Measurements from ENCODE around the gene DLGAP1.
"Not testable (repeated sequence)": the region's sequence is repeated elsewhere in the genome, so short reads cannot be mapped to it uniquely, and the experiment has no call there.

Gene DLGAP1

DNA sequence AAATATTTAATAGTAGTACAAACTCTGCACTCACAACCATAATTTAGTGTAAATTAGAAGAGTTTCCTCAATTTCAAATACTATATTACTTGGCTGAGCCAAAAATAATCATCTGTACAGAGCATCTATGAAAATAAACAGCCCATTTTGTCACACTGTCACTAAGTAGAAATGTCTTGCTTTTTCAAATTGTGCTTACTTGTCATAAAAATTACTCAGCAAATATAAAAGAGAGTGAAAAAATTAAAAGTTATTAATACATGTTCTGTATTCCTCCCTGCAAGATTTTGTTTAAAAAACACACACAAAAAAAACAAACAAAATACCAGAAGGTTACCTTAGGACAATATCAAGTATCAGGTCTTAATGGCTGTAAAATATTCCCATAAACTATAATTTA lies 155.7 kb downstream of the DLGAP1 start:
- H3K27ac ChIP-seq = no peak overlapping the region
- TF ChIP-seq ZFX (IDR thresholded peaks at IDR 0.05; ENCODE audit: borderline replicate concordance) = no peak
- TF ChIP-seq, protein P1, sequence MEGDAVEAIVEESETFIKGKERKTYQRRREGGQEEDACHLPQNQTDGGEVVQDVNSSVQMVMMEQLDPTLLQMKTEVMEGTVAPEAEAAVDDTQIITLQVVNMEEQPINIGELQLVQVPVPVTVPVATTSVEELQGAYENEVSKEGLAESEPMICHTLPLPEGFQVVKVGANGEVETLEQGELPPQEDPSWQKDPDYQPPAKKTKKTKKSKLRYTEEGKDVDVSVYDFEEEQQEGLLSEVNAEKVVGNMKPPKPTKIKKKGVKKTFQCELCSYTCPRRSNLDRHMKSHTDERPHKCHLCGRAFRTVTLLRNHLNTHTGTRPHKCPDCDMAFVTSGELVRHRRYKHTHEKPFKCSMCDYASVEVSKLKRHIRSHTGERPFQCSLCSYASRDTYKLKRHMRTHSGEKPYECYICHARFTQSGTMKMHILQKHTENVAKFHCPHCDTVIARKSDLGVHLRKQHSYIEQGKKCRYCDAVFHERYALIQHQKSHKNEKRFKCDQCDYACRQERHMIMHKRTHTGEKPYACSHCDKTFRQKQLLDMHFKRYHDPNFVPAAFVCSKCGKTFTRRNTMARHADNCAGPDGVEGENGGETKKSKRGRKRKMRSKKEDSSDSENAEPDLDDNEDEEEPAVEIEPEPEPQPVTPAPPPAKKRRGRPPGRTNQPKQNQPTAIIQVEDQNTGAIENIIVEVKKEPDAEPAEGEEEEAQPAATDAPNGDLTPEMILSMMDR (IDR thresholded peaks at IDR 0.05) = no peak

DNA sequence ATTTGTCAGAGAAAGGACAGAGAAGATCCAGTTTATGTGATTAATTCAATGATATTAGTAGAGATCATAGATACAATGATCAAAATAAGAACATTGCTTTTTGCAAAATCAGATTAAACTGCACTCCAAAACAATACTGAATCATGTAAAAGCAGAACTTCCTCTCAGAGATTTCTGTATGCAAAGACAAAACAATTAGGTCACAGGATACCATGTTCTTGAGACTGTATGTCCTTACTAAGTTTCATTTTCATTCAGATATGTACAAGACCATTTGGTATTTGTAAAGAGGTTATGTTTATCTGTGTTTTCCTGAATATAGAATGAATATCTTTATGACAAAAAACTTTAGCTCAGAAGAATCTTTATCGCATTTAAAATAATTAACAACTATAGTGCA lies 161.8 kb downstream of the DLGAP1 start:
- no peak overlapping the region for H3K27ac ChIP-seq
- TF ChIP-seq ZFX (IDR thresholded peaks at IDR 0.05; ENCODE audit: borderline replicate concordance) = no peak
- TF ChIP-seq, protein P1 (IDR thresholded peaks at IDR 0.05) = no peak

DNA sequence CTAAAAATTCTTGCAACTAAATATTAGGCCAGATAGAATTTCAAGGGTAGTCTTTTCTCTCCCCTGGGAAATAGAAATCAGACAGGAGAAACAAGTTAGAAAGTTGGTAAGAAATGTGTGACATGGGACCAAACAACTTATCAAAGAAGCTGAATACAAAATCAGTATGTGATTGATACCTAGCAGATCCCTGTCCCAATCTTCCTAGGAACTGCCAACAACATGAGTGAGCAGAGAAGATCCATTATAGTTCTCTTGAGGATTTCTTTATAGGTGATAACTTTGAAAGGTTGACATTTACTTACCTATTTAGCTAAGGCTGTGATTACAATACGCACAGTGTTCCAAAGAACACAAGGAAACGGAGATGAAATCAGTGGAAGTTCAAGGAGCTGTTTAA lies 162.4 kb downstream of the DLGAP1 start:
- no peak for TF ChIP-seq ZFX (IDR thresholded peaks at IDR 0.05; ENCODE audit: borderline replicate concordance)
- TF ChIP-seq, protein P1 (IDR thresholded peaks at IDR 0.05) = no peak
- H3K27ac ChIP-seq = no peak overlapping the region

DNA sequence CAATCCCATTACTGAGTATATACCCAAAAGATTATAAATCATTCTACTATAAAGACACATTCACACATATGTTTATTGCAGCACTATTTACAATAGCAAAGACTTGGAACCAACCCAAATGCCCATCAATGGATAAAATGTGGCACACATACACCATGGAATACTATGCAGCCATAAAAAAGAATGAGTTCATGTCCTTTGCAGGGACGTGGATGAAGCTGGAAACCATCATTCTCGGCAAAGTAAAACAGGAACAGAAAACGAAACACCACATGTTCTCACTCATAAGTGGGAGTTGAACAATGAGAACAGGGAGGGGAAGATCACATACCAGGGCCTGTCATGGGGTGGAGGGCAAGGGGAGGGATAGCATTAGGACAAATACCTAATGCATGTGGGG lies 167.8 kb downstream of the DLGAP1 start:
- H3K27ac ChIP-seq = not testable (repeated sequence)

DNA sequence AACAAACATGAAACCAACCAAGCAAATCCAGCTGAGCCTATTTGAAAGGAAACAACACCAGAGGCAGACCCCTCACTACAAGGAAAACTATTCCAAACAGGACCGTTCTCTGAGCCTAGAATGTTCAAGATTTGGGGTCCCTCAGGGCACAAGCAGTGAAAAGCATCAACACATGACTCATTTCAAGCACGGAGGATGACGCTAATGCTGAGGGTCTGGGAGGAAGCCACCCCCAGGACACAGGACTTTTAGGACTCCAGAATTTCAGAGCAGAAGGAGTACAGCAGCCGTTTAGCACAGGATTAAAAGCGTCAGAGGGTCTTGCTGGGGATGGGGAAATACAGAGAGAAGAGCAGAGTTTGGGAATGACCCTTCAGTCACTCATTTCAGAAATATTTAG lies 168.9 kb downstream of the DLGAP1 start:
- TF ChIP-seq, protein P1 (IDR thresholded peaks at IDR 0.05) = no peak
- TF ChIP-seq ZFX (IDR thresholded peaks at IDR 0.05; ENCODE audit: borderline replicate concordance) = no peak
- H3K27ac ChIP-seq = no peak overlapping the region

DNA sequence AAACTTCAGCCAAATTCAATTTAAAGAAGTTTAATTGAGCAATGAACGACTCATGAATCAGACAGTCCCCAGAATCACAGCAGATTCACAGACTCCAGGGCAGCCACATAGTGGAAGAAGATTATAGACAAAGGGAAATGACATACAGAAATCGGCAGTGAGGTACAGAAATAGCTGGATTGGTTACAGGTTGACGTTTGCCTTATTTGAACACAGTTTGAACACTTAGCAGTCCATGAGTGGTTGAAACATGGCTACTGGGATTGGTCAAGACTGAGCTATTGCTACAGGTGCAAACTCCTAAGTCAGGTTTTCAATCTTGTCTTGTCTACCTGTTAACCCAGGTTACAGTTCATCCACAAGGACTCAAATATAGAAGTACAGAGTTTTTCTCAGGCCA lies 169.6 kb downstream of the DLGAP1 start:
- TF ChIP-seq, protein P1 (IDR thresholded peaks at IDR 0.05) = no peak
- no peak for TF ChIP-seq ZFX (IDR thresholded peaks at IDR 0.05; ENCODE audit: borderline replicate concordance)

DNA sequence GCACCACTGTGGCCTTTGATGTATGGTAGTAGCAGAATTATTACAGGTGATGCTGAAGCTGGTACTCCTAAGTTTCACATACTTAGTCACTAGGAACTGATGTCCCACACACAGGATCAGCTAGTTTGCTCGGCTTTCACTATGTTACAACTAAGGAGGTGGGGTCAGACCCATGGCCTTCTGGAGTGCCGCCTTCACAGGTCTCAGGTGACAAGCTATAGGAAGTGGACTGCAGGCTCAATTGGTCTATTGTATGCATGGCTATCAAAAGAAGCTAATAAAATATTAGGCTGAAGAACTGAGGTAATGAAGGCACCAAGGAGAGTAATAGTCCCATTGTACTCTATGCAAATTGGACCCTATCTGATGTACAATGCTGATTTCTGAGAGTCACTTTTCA lies 170.6 kb downstream of the DLGAP1 start:
- H3K27ac ChIP-seq = no peak overlapping the region
- TF ChIP-seq ZFX (IDR thresholded peaks at IDR 0.05; ENCODE audit: borderline replicate concordance) = no peak
- TF ChIP-seq, protein P1 (IDR thresholded peaks at IDR 0.05) = no peak

More for the DNA sequence above, 169.6 kb downstream of the DLGAP1 start:
- H3K27ac ChIP-seq = no peak overlapping the region

DNA sequence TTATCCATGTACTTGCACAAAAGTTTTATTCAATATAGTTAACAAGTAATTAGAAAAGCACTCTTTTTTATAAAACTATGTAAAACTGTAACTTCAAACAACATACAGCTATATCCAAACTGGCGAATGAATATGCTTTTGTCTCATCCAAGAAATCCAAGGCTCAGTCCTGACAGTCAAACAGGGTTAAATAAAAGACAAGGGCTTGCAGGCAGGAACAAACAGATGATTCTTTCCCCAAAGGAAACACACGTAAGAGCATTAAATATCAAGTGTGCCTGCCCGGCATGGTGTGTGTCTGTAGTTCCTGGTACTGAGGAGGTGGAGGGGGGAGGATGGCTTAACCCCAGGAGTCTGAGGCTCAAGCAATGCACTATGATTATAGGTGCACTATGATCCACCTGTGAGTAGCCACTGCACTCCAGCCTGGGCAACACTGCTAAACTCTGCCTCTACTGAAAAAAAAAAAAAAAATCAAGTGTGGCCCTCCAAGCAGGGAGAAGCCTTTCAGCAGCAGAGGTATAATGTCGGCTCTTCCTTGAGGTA lies 171.3 kb downstream of the DLGAP1 start:
- no peak overlapping the region for H3K27ac ChIP-seq
- no peak for TF ChIP-seq ZFX (IDR thresholded peaks at IDR 0.05; ENCODE audit: borderline replicate concordance)
- TF ChIP-seq, protein P1 (IDR thresholded peaks at IDR 0.05) = no peak
